A549 (cell line): ENCODE measurements around the gene STRBP. TPM values are rescaled to one million over a fixed set of nuclear protein-coding genes. Genes with fewer than 3 reads are reported as not detected.

Experiments
- ATAC-seq, 2 experiments: fragments of 200-7000 bp in 1 of 2; fragments of >200 bp in 1 of 2; cut with Nextera tagmentation in 1 of 2; cut with Tn5 transposase in 1 of 2; 3 replicates each; pipeline versions ENCODE4 v1.8.0 to v1.9.1; 2018 to 2020; ENCODE audit warnings: mild to moderate bottlenecking in 1 of 2, moderate library complexity in 1 of 2
- CTCF ChIA-PET: fragments of 300-600 bp; sonication (Branson Sonifier 250); formaldehyde crosslinking; extraction: SDS; loops from one replicate; lab custom pipeline; 2021; ENCODE audit warnings: antibody characterized with exemption, inconsistent platforms; lab: Yijun Ruan, JAX
- POLR2A ChIA-PET: fragments of 350-600 bp; formaldehyde crosslinking; extraction: SDS; loops from one replicate; lab custom pipeline; 2021; ENCODE audit warnings: antibody characterized with exemption, inconsistent platforms; lab: Yijun Ruan, JAX
- DNase-seq, 2 experiments: peaks; one replicate each; pipeline versions ENCODE4 v3.0.0 to v3.0.0-alpha.2; 2011 to 2016; ENCODE audit warnings: low read depth in 1 of 2, low spot score in 1 of 2
- FAIRE-seq: peaks from 2 replicates; lab custom pipeline; 2011; peaks lifted over from hg19 to GRCh38; lab: Jason Lieb, UNC
- H3K27ac ChIP-seq, 2 experiments: fragments of >200 bp; sonication (Bioruptor Twin); formaldehyde crosslinking; 3 replicates each; pipeline ENCODE4 v1.5.1; 2016 to 2017
- H3K4me1 ChIP-seq: fragments of >200 bp; sonication (Bioruptor Twin); formaldehyde crosslinking; 3 replicates; pipeline ENCODE4 v1.6.1; 2016
- H3K4me2 ChIP-seq: fragments of >200 bp; sonication (Bioruptor Twin); formaldehyde crosslinking; 3 replicates; pipeline ENCODE4 v1.6.1; 2016
- H3K4me3 ChIP-seq: fragments of >200 bp; sonication (Bioruptor Twin); formaldehyde crosslinking; 3 replicates; pipeline ENCODE4 v1.5.1; 2016
- H3K9me3 ChIP-seq: fragments of >200 bp; sonication (Bioruptor Twin); formaldehyde crosslinking; 3 replicates; pipeline ENCODE4 v1.6.1; 2016
- CBX2 ChIP-seq: fragments of 200-600 bp; sonication (generic); IDR thresholded peaks from 2 replicates; pipeline ENCODE4 v1.6.1; 2016; ENCODE audit warnings: low read depth, mild to moderate bottlenecking, borderline replicate concordance
- CHD2 ChIP-seq: fragments of 150-350 bp; IDR thresholded peaks from 2 replicates; pipeline ENCODE4 v1.6.1; 2014; ENCODE audit warnings: low read length; ENCODE audit not compliant: partially characterized antibody
- FOSB ChIP-seq: fragments of 250-450 bp; sonication (Bioruptor Pico); IDR thresholded peaks from 2 replicates; pipeline ENCODE4 v1.5.0; 2020; ENCODE audit warnings: mild to moderate bottlenecking, moderate library complexity
- FOSL2 ChIP-seq, 2 experiments: fragments of 450-650 bp in 1 of 2; fragments of >200 bp in 1 of 2; sonication (Bioruptor Twin) in 1 of 2; formaldehyde crosslinking; IDR thresholded peaks; 2 replicates each; pipeline versions ENCODE4 v1.5.0 to v1.6.1; 2016 to 2020; ENCODE audit warnings: mild to moderate bottlenecking in 1 of 2, moderate library complexity in 1 of 2
- HOXB5 ChIP-seq: fragments of 250-450 bp; sonication (Bioruptor Pico); IDR thresholded peaks from 2 replicates; pipeline ENCODE4 v1.5.0; 2020; ENCODE audit warnings: mild to moderate bottlenecking, moderate library complexity
- JUN ChIP-seq, 2 experiments: fragments of >200 bp; sonication (Bioruptor Twin); formaldehyde crosslinking; IDR thresholded peaks; 2 replicates in 1 of 2; 3 replicates in 1 of 2; pipeline ENCODE4 v1.6.1; 2016 to 2017
- MAZ ChIP-seq: fragments of 150-350 bp; IDR thresholded peaks from 2 replicates; pipeline ENCODE4 v1.6.1; 2014; ENCODE audit warnings: antibody characterized with exemption, low read depth, low read length, borderline replicate concordance
- MYC ChIP-seq: IDR thresholded peaks from 2 replicates; pipeline ENCODE4 v1.6.1; 2012; ENCODE audit warnings: mild to moderate bottlenecking, inconsistent platforms, low read length, improper control_type of control experiment, borderline replicate concordance
- NFE2L2 ChIP-seq: fragments of 150-350 bp; conservative IDR thresholded peaks from 2 replicates; pipeline ENCODE4 v1.6.1; 2014; ENCODE audit warnings: low read length
- POLR2A ChIP-seq: IDR thresholded peaks from 2 replicates; pipeline ENCODE4 v1.6.1; 2012; ENCODE audit warnings: mild to moderate bottlenecking, low read length
- RAD21 ChIP-seq, 2 experiments: fragments of >200 bp in 1 of 2; sonication (Bioruptor Twin) in 1 of 2; formaldehyde crosslinking in 1 of 2; IDR thresholded peaks in 1 of 2; conservative IDR thresholded peaks in 1 of 2; 2 replicates in 1 of 2; 3 replicates in 1 of 2; pipeline ENCODE4 v1.6.1; 2012 to 2018; ENCODE audit warnings: inconsistent platforms in 1 of 2
- RNF2 ChIP-seq: fragments of 200-600 bp; sonication (generic); IDR thresholded peaks from 2 replicates; pipeline ENCODE4 v1.6.1; 2016; ENCODE audit warnings: low read depth, mild to moderate bottlenecking, antibody characterized with exemption, moderate library complexity, borderline replicate concordance
- SREBF2 ChIP-seq: fragments of 450-650 bp; IDR thresholded peaks from 2 replicates; pipeline ENCODE4 v1.6.1; 2014; ENCODE audit warnings: mild to moderate bottlenecking, moderate library complexity
- ZFP36 ChIP-seq: fragments of 450-650 bp; IDR thresholded peaks from 2 replicates; pipeline ENCODE4 v1.6.1; 2014; ENCODE audit warnings: borderline replicate concordance; ENCODE audit not compliant: partially characterized antibody
- ZNF302 ChIP-seq: fragments of 250-450 bp; sonication (Bioruptor Pico); IDR thresholded peaks from 2 replicates; pipeline ENCODE4 v1.9.0; 2021; ENCODE audit warnings: inconsistent platforms, mild to moderate bottlenecking, moderate library complexity
- WGBS: methylation state at CpG from one replicate; pipeline ENCODE4 v1.1.6; 2017; ENCODE audit errors: missing lambda C conversion rate; 5-methylcytosine and 5-hydroxymethylcytosine counted together
- polyA plus RNA-seq, 4 experiments: library from polyadenylated mRNA; depleted of rRNA in 3 of 4; stranded (reverse); fragments of >200 nt; fragmentation: RNase III in 1 of 4; extraction: RNeasy Plus Mini Kit Qiagen cat#74134 plus additional on column Dnase treatment in 1 of 4; gene quantifications; 2 replicates in 3 of 4; 3 replicates in 1 of 4; pipeline ENCODE4 v1.2.3, GENCODE V29; 2011 to 2017
- TF ChIP-seq, protein P1 (sequence below): IDR thresholded peaks from 2 replicates; pipeline ENCODE4 v1.6.1; 2012; ENCODE audit warnings: low read depth, borderline replicate concordance
- TF ChIP-seq, protein P2 (sequence below): fragments of >200 bp; sonication (Bioruptor Twin); formaldehyde crosslinking; IDR thresholded peaks from 3 replicates; pipeline ENCODE4 v1.6.1; 2016
- TF ChIP-seq, protein P3 (sequence below): fragments of 450-650 bp; IDR thresholded peaks from 2 replicates; pipeline ENCODE4 v1.6.1; 2014; ENCODE audit warnings: antibody characterized with exemption
- TF ChIP-seq, protein P4 (sequence below): IDR thresholded peaks from 2 replicates; pipeline ENCODE4 v1.6.1; 2012
- TF ChIP-seq, protein P5 (sequence below): fragments of >200 bp; sonication (Bioruptor Twin); formaldehyde crosslinking; IDR thresholded peaks from 2 replicates; pipeline ENCODE4 v1.6.1; 2016

Gene STRBP
- polyA plus RNA-seq, 2 of the 4 experiments (the other 2 are of a cell fraction) = 20.4 to 34.0 TPM

DNA sequence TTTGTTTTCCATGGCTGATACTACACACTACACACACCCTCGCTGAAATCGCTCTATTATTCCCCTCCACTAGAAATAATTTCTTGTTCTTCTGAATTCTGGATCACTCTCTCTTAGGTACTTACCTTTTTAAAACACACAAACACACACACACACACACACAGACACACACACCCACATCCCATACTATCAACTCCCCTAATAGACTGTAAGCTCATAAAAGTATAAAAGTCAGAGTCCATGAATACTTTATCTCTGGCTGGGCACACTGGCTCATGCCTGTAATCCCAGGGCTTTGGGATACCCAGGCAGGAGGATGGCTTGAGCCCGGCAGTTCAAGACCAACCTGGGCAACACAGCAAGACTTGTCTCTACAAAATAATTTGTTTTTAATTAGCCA, 11.1 kb downstream of the STRBP start:
- no peaks in the 10 kb centered on the region for H3K4me1 ChIP-seq
- no peak overlapping the region for H3K27ac ChIP-seq
- no peak for ATAC-seq
- no peak overlapping the region for H3K4me3 ChIP-seq
- POLR2A ChIA-PET = no interaction called here
- H3K9me3 ChIP-seq = no peaks in the 10 kb centered on the region
- FAIRE-seq = no peak
- no peak for DNase-seq
- no peak overlapping the region for H3K4me2 ChIP-seq
- no peak for TF ChIP-seq ZNF302 (CRISPR knock-in tag)
- TF ChIP-seq ZFP36 = no peak
- no peak for TF ChIP-seq NFE2L2
- TF ChIP-seq, protein P1, sequence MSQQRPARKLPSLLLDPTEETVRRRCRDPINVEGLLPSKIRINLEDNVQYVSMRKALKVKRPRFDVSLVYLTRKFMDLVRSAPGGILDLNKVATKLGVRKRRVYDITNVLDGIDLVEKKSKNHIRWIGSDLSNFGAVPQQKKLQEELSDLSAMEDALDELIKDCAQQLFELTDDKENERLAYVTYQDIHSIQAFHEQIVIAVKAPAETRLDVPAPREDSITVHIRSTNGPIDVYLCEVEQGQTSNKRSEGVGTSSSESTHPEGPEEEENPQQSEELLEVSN = no peak
- TF ChIP-seq, protein P2, sequence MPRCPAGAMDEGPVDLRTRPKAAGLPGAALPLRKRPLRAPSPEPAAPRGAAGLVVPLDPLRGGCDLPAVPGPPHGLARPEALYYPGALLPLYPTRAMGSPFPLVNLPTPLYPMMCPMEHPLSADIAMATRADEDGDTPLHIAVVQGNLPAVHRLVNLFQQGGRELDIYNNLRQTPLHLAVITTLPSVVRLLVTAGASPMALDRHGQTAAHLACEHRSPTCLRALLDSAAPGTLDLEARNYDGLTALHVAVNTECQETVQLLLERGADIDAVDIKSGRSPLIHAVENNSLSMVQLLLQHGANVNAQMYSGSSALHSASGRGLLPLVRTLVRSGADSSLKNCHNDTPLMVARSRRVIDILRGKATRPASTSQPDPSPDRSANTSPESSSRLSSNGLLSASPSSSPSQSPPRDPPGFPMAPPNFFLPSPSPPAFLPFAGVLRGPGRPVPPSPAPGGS = no peak
- TF ChIP-seq, all 56 proteins: peak for 0
- CTCF ChIA-PET = no interaction called here
- 81% methylated on average over 3 of the region's 3 CpGs for WGBS

DNA sequence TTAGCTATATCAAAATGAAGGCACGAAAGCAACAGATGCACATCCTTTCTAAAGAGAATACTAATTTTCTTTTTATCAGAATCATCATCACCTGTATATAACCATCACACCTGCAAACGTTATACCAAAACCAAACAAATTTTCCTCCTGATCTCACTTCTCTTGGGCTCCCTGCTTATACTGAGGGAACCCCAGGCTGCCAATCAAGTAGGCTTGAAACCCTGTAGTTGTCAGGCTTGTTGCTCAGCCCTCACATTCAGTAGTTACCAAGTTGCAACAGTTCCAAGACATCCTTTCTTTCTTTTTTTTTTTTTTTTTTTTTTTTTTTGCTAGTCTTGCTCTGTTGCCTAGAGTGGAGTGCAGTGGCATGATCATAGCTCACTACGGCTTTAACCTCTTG, 12.7 kb downstream of the STRBP start:
- ChIA-PET CTCF (interaction anchor here (1.0 kb wide), 1 partner anchor 10 kb away, joined by 3 read pairs; no protein-coding TSS in a partner anchor), POLR2A (interaction anchor here (0.5 kb wide), 1 partner anchor 20 kb away, joined by 8 read pairs; no protein-coding TSS in a partner anchor)
- Histone ChIP-seq H3K4me2 (no peak overlapping the region), H3K4me1 (no peaks in the 10 kb centered on the region), H3K4me3 (no peak overlapping the region), H3K9me3 (no peaks in the 10 kb centered on the region), H3K27ac (no peak overlapping the region)
- FAIRE-seq = no peak
- TF ChIP-seq SREBF2 (no peak), MAZ (no peak), POLR2A (no peak), FOSB (CRISPR knock-in tag) (no peak), CBX2 (no peak), ZFP36 (no peak), RAD21 (conservative IDR thresholded peaks at IDR 0.05 in 1 of 2, IDR thresholded peaks at IDR 0.05 in 1 of 2) (no peak), JUN (IDR thresholded peaks at IDR 0.05) (no peak), CHD2 (no peak), HOXB5 (CRISPR knock-in tag) (no peak), FOSL2 (IDR thresholded peaks at IDR 0.05) (no peak), FOSL2 (CRISPR knock-in tag; IDR thresholded peaks at IDR 0.05) (no peak), RNF2 (no peak), MYC (no peak)
- TF ChIP-seq, protein P3, sequence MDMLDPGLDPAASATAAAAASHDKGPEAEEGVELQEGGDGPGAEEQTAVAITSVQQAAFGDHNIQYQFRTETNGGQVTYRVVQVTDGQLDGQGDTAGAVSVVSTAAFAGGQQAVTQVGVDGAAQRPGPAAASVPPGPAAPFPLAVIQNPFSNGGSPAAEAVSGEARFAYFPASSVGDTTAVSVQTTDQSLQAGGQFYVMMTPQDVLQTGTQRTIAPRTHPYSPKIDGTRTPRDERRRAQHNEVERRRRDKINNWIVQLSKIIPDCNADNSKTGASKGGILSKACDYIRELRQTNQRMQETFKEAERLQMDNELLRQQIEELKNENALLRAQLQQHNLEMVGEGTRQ = no peak
- TF ChIP-seq, protein P4, sequence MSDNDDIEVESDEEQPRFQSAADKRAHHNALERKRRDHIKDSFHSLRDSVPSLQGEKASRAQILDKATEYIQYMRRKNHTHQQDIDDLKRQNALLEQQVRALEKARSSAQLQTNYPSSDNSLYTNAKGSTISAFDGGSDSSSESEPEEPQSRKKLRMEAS = no peak
- TF ChIP-seq, protein P1 = no peak
- TF ChIP-seq, protein P2 = no peak
- TF ChIP-seq, protein P5, sequence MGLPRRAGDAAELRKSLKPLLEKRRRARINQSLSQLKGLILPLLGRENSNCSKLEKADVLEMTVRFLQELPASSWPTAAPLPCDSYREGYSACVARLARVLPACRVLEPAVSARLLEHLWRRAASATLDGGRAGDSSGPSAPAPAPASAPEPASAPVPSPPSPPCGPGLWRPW = no peak
- no peak for ATAC-seq
- no peak for DNase-seq
- 84% methylated on average over 3 of the region's 3 CpGs for WGBS
